Measurements from ENCODE around the gene WDR6.

The WDR6 gene

GRCh38 chr3:49013738-49014660 lies 6.8 kb downstream of the WDR6 start:
- no peak for DNase-seq (ENCODE audit: low read depth)

DNA sequence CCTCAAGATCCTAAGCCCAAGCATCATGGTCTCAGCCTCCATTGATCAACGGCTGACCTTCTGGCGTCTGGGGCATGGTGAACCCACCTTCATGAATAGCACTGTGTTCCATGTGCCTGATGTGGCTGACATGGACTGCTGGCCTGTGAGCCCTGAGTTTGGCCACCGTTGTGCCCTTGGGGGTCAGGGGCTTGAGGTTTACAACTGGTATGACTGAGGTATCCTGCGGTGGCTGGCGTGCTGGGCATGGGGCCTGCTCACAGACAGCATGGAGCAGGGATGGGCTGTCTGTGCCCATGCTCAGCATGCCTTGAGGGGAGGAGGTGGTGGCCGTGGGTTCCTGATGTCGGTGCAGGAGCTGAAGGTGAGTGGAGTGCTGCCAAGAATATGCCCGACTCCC lies 7.9 kb downstream of the WDR6 start:
- no peak for DNase-seq (ENCODE audit: low read depth)

DNA sequence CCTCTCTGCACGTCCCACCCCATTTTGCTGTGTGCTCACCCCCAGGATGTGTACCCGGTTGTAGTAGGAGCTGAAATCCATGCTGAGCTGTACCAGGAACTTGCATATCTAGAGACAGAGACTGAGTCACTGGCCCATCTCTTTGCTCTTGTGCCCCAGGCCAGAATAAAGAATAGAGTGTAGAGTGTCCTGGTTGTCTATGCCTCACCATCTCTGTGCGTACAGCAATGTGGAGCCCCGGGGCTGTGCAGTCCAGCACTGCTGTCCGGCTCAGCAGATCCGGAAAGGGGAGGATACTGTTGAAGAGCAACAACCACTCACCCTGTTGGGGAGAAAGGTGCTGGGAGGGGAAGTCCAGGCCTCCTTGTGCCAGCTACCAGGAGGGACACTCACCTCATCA lies 8.6 kb downstream of the WDR6 start:
- DNase-seq (ENCODE audit: low read depth) = no peak

DNA sequence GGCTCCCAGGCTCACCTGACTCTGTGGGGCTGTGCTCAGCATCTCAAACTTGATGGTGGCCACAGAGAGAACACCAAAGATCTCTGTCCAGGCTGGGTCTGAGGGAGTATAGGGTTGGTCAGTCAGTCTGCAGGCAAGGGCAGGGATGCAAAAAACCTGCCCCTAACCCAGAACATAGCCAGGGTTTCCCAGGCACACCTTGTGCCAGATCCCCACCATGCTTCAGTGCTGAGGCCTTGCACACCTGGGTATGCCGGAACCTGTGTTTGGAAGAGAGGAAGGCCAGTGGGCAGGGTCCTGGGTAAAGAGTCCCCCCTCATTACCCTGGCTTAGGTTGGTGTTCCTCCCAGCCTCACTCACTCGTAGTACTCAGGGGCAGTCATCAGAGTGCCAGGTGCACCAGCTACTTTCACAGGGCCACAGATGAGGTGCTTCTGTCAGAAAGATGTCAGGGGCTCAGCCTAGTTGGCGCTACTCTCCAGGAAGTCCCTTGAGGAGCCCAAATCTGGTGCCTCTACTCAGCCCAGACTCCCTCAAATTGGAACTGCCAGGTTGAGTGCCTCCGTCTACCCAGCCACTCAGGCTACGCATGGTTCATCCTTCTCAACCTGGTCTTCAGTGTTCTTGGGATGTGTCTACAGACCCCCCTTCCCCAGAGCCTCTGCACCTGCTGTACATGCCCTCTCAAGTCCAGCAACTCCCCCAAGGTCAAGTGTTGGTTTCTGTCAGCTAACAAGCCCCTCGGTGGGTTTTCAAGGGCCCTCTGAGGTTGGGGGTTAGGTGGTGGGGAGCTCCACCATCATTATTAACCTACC lies 9.4 kb downstream of the WDR6 start:
- no peak for DNase-seq (ENCODE audit: low read depth)

GRCh38 chr3:49017229-49017970 lies 10.2 kb downstream of the WDR6 start:
- no peak for DNase-seq (ENCODE audit: low read depth)

DNA sequence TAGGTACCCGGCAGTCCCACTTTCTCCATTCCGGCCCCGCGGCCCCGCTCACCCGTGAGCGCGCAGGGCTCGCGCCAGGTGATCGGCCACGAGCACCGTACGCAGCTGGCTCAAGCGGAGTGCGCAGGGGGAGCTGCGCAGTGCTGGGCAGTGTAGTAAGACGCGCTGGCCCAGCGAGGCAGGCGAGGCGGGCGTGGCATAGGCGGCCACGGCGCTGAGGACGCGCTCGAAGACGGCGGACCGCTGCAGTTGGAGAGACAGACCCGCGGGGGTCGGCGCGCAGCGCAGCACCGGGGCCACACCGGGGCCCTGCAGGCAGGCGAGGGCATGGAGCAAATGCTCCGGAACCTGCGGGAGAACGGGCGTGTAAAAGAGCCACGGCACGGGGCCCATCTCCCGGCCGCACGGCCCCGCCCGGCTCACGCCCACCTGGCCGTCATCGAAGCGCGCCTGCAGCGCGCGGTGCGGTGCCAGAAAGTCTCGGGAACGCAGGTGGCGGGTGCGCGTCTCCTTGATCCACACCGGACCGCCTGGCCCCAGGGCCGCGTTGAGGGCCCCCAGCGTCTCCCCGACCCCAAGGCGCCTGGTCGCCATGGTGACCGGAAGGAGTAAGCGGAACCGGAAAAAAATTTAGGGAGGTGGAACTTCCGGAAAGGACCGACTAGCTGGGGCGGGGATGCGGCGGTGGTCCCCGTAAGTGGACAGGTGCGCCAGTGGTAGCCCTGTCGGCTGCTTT lies 10.9 kb downstream of the WDR6 start, which contains the start of gene DALRD3:
TSS of gene DALRD3 (minus strand) at position 610 of the 736 bp plus-strand sequence. CDS start at position 594, 16 bp downstream.
- DNase-seq (ENCODE audit: low read depth) = peak; percentile 50

- no peak for DNase-seq (ENCODE audit: low read depth)
Observed at GRCh38 chr3:49018707-49019006, 11.5 kb downstream of the WDR6 start.

GRCh38 chr3:49019941-49020329 lies 12.7 kb downstream of the WDR6 start:
- DNase-seq (ENCODE audit: low read depth) = no peak

DNA sequence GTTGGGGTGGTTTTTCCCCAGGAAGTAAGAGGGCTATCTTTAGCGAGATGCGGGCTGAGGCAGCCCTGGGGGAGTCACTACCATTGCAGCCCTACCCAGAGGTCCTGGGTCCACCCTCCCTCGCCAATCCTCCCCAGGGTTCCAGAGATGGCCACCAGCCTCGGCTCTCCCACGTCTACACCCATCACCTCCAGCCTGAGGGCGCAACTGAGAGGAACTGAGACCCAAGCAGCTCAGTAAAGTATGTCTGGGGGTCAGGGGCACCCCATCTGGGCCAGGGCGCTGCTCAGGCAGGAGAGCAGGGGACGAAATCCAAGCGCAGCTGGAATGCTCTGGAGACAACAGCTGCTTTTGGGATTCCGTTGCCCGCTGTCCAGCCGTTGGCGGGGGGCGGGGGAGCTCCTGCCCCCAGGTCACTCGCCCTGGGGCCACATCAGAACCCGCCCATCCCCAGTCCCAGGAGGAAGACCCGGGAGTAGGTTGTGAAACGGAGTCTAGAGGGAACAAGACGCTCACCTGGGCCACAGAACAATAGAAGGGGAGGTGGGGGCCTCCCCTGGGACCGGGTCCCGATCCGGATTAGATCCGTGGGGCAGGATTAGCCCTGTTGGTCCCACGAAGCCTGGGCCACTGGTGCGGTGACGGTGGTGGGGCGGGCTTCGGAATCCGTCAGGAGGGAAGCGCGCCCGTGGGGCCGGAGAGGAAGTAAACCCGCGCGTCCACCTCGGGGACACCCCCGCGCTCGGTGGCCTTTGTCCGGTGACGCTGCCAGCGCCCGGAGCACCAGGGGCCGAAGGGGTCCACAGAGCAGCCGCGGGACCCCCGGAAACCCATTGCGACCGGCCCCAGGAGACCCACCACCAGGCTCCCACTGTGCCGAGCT lies 13.4 kb downstream of the WDR6 start:
- peak; percentile 18 for DNase-seq (ENCODE audit: low read depth)

DNA sequence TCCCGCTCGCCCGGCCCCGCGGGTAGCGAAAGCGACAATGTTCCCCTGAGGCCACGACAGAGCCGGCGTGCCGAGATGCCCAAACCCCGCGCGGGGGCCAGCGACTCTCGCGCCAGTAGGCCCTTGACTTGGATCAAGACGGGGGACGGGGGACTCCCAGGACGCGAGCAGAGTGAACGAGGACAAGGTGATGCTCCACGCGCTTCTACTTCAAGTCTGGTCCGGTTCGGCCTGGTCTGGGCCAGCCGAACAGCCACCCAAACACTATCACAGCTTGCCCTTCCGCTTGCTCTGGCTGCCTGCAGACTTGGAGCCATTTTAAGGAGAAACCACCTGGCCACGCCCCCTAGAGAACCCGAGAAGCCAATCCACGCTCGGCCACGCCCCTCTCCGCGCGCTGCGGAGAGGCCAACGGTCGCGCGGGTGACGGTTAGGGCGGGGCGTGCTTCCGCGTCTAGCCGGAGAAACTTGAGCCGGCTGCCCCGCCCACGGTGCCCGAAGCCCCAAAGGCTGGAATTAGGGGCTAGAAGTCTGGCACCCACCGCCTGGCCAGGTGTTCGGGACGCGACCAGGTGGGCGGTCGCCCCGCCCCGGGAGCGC lies 14.1 kb downstream of the WDR6 start:
- peak; percentile 98 for DNase-seq (ENCODE audit: low read depth)

DNA sequence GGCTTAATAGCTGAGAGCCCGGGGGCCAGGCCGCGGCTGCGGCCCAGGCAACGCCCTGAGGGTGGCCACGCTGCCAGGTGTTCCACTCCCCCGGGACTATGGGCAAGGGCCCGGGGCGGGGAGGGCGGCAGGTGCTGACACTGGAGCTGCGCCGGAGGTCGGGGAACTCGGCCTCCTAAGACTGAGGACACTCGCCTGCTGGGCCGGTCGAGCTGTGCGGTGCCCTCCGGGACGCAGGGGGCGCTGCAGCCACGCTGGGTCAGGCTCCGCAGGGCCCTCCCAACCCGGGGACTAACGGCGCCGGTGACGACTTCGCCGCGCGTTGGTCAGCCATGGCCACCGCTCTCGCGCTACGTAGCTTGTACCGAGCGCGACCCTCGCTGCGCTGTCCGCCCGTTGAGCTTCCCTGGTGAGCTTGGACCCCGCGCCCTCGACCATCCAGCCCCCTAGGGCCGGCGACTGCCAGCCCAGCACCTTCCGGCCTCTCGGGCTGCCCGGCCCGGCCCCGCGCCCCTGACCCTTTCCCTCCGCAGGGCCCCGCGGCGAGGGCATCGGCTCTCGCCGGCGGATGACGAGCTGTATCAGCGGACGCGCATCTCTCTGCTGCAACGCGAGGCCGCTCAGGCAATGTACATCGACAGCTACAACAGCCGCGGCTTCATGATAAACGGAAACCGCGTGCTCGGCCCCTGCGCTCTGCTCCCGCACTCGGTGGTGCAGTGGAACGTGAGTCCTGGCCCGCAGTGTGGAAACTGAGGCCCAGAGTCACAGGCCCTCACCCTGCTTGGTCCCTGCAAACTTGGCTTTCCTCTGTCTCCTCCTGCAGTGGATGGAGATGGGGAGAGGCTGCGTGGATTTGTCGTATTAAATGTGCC lies 14.9 kb downstream of the WDR6 start, which contains the start of gene NDUFAF3:
TSS of gene NDUFAF3 (plus strand) at position 309 of the 875 bp plus-strand sequence. CDS start at position 333, 24 bp downstream.
- DNase-seq (ENCODE audit: low read depth) = peak; percentile 88

DNA sequence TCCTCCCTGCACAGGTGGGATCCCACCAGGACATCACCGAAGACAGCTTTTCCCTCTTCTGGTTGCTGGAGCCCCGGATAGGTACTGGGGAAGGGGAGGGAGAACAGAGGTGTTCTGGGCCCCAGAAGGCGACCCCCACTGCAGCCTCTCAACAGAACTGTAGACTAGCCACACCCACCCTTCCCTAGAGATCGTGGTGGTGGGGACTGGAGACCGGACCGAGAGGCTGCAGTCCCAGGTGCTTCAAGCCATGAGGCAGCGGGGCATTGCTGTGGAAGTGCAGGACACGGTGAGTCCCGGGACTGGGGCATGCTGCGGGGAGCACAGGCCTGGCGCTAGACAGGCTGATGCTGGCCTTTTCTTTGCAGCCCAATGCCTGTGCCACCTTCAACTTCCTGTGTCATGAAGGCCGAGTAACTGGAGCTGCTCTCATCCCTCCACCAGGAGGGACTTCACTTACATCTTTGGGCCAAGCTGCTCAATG lies 15.5 kb downstream of the WDR6 start:
- DNase-seq (ENCODE audit: low read depth) = no peak

GRCh38 chr3:49023775-49024174 lies 16.6 kb downstream of the WDR6 start:
- no peak for DNase-seq (ENCODE audit: low read depth)

DNA sequence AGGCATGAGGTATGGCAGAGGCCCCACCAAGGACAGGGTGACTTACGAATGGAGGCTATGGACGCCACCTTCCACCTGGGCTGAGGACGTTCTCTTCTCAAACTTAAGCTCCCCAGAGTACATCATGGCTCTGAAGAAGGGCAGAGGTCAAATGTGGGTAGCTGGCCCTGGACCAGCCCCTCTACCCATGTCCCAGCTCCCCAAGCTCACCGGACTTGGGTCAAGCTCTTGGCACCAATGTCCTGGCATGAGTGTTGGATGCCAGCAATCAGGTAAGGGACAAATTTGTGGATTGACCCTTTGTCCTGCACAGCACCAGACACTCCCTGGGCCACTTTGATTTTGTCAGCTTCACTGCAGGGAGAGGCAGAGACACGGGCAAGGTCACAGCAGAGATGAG lies 17.3 kb downstream of the WDR6 start:
- no peak for DNase-seq (ENCODE audit: low read depth)

DNA sequence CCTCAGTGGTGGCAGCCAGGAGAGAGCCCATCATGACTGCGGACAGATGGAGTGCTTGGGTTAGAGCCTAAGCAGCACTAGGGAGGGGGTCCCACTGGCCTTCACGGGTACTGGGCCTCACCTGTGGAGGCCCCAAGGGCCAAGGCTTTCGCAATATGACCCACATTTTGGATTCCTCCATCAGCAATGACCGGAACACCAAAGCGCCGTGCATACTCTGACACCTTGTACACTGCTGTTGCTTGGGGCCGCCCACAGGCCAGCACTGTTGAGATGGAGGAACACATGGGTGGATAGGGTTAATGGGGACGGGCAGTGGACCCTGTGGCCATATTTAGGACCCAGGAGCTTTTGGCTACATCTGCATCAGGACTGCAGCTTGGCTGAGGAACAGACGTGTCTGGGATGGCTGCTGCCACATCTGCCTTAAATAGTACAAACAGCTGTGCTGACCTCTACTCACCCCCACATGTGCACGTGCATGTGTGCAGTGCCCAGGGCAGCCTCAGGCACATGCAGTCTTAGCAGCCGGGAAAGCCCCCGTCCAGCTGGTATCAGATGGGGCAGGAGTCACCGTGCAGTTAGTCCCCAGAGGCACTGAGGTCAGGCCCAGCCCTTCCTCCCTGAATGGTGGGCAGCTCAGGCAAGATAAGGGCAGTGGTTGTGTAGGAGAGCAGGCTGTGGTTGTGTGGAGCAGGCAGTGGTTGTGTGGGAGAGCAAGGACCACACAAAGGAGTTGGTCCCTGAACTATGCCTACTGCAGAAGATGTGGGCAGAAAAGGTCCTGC lies 18.0 kb downstream of the WDR6 start:
- no peak for DNase-seq (ENCODE audit: low read depth)

GRCh38 chr3:49025793-49026520 lies 18.8 kb downstream of the WDR6 start:
- DNase-seq (ENCODE audit: low read depth) = no peak

DNA sequence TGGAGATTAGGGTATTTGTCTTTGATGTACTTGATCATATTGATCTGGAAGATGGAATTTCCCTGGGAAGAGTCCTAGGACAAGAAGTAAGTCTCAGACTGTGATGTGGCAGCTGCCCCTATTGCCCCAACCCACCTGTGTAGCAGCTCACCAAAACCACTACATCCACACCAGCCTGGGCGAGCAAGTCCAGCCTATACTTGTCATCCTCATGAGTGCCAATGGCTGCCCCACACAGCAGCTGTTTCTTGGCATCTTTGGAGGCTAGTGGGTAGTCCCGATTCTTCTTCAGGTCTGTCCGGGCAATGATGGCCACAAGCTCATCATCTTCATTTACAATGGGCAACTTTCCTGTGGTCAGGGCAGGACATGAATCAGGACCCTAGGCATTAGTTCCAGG lies 19.3 kb downstream of the WDR6 start:
- DNase-seq (ENCODE audit: low read depth) = no peak

DNA sequence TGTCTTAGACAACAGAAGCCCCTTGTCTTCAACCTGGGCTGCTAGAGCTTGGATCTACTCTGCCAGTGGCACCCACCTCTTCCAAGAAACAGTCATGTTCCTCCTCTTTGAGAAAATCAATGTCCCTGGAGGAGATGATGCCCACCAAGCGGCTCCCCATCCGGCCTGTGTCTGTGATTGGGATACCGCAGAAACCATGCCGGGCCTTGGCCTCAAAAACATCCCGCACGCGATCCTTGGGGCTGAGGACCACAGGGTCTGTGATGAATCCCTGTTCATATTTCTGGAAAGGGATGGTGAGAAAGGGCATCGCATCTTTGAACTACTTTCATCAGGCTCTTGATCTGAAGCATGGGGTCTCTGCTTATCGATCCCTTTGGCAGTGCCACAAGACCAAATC lies 20.4 kb downstream of the WDR6 start:
- DNase-seq (ENCODE audit: low read depth) = no peak
